22Rv1 (cell line): Measurements from ENCODE around the gene ODF2.
"Not testable (repeated sequence)": the region's sequence is repeated elsewhere in the genome, so short reads cannot be mapped to it uniquely, and the experiment has no call there.

Source experiments
- H3K27ac ChIP-seq: fragments of 450-650 bp; 2 replicates; pipeline ENCODE4 v1.5.1; 2017
- CTCF ChIP-seq: fragments of 450-650 bp; IDR thresholded peaks from 2 replicates; pipeline ENCODE4 v1.5.1; 2017; ENCODE audit warnings: mild to moderate bottlenecking
- ZFX ChIP-seq: fragments of 450-650 bp; IDR thresholded peaks from 2 replicates; pipeline ENCODE4 v1.6.1; 2017; ENCODE audit warnings: antibody characterized with exemption, borderline replicate concordance

Gene ODF2

DNA sequence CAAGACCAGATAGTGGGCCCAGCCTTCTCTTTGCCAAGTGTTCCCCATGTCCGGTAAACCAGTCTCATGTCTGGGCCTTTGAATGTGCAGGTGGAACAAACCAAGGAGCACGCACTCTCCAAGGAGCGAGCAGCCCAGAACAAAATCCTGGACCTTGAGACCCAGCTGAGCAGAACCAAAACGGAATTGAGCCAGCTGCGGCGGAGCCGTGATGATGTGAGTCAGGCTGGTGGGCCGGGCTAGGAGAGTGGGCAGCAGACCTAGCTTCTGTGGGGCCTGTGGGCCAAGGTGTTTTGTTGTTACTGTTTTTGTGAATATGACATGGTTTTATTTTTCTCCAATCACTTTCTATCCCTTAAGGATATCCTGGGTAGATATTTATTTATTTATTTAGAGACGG lies 43.1 kb downstream of the ODF2 start:
- TF ChIP-seq CTCF (no peak), ZFX (no peak)

GRCh38 chr9:128499920-128500319 lies 44.1 kb downstream of the ODF2 start:
- TF ChIP-seq CTCF (no peak), ZFX (no peak)
- H3K27ac ChIP-seq: no peak overlapping the region

More for the DNA sequence above, 43.1 kb downstream of the ODF2 start:
- no peak overlapping the region for H3K27ac ChIP-seq

DNA sequence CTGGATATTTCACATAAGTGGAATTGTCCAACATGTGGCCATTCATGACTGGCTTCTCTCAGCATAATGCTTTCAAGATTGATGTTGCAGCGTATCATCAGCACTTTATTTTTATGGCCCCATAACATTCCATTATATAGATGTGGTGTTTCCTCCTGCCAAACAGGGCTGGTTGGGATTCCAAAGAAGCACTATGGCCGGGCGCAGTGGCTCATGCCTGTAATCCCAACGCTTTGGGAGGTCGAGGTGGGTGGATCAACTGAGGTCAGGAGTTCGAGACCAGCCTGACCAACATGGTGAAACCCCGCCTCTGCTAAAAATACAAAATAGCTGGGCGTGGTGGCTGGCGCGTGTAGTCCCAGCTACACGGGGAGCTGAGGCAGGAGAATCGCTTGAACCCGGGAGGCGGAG lies 47.6 kb downstream of the ODF2 start:
- peak overlapping the region; percentile 68 for H3K27ac ChIP-seq

- H3K27ac ChIP-seq: peak overlapping the region; percentile 68
- no peak for TF ChIP-seq CTCF
- no peak for TF ChIP-seq ZFX
Observed at GRCh38 chr9:128503870-128504269, 48.1 kb downstream of the ODF2 start.

GRCh38 chr9:128504485-128505413 lies 48.9 kb downstream of the ODF2 start, which contains the start of gene GLE1:
TSS of gene GLE1 (plus strand) at chr9:128504719. CDS start at chr9:128504806, 87 bp downstream.
- no peak for TF ChIP-seq CTCF
- TF ChIP-seq ZFX: no peak
- peak within 1 kb of the TSS; percentile 68 for H3K27ac ChIP-seq

- TF ChIP-seq CTCF (no peak), ZFX (no peak)
- H3K27ac ChIP-seq: peak overlapping the region; percentile 68
Observed at GRCh38 chr9:128505414-128505765, 49.6 kb downstream of the ODF2 start.

DNA sequence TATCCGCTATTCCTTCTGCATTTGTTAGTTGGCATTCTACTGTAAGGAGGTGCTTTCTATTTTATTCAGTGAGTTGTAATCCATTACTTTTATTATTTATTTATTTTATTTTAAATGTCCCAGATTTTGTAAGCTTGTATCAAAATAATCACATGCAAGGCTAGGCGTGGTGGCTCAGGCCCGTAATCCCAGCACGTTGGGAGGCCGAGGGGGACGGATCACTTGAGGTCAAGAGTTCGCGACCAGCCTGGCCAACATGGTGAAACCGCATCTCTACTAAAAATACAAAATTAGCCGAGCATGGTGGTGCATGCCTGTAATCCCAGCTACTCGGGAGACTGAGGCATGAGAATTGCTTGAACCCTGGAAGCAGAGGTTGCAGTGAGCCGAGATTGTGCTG lies 50.1 kb downstream of the ODF2 start:
- not testable (repeated sequence) for H3K27ac ChIP-seq

DNA sequence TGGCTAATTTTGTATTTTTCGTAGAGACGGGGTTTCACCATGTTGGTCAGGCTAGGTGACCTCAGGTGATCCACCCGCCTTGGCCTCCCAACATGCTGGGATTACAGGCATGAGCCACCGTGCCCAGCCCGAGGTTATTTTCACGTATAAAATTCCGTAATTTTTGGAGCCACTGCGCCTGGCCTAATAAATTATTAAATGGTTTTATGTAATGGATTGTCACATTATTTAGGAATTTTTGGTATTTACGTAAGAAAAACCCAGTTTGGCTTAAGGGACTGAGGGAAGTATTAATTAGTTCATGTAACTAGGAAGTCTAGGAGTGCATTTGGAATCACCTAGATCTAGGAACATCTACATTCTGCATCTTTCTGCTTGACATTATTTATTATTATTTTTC lies 57.0 kb downstream of the ODF2 start:
- TF ChIP-seq CTCF (no peak), ZFX (no peak)
- H3K27ac ChIP-seq: no peak overlapping the region
